Measurements from ENCODE around the gene RAD51B. TPM values are rescaled to one million over a fixed set of nuclear protein-coding genes. Genes with fewer than 3 reads are reported as not detected.

Gene RAD51B
- total and polyA plus RNA-seq, 9 of the 15 experiments (the other 6 are each of a cell fraction or from before 2014, with no cell fraction given) = 8.5 to 17.3 (median 11.3) TPM

GRCh38 chr14:68233101-68233784 lies 413.7 kb downstream of the RAD51B start:
- Histone ChIP-seq H3K27ac (ENCODE audit: extremely low read depth, low read depth, low read length) (no peak overlapping the region), H3K9me3 (replicated peaks; ENCODE audit: control insufficient read depth, insufficient read depth, low read depth, low read length) (no peaks in the 10 kb centered on the region), H4K20me1 (replicated peaks; ENCODE audit: control insufficient read depth, insufficient read depth, low read length) (no peaks in the 10 kb centered on the region), H3K4me3 (no peak overlapping the region), H3K4me1 (replicated peaks in 1 of 2; ENCODE audit: control insufficient read depth in 2 of 2, insufficient read depth in 2 of 2, low read length in 2 of 2) (peaks cover 0 to 4% of the 10 kb centered on the region in 2 experiments; a peak in 1 of 5 replicates), H3K4me2 (ENCODE audit: insufficient read depth, low read length) (no peak overlapping the region), H3K9me1 (ENCODE audit: control insufficient read depth, insufficient read depth, low read length) (no peaks in the 10 kb centered on the region), H2AFZ (ENCODE audit: low read depth, low read length) (no peak overlapping the region), H3K9ac (ENCODE audit: insufficient read depth in 1 of 2, low read depth in 2 of 2, low read length in 2 of 2) (no peak overlapping the region), H3K36me3 (ENCODE audit: control insufficient read depth, insufficient read depth, low read length) (no peaks in the 10 kb centered on the region), H3K79me2 (ENCODE audit: control insufficient read depth, insufficient read depth, low read length) (no peaks in the 10 kb centered on the region), H3K27me3 (ENCODE audit: control insufficient read depth in 2 of 2, insufficient read depth in 2 of 2, low read length in 2 of 2) (no peaks in the 10 kb centered on the region)
- no peak for TF ChIP-seq RAD51 (IDR thresholded peaks at IDR 0.05; ENCODE audit: borderline replicate concordance, low read depth)
- TF ChIP-seq ILK (tag; IDR thresholded peaks at IDR 0.05; ENCODE audit: borderline replicate concordance, low read depth) = no peak
- no peak for TF ChIP-seq ZBTB7A (IDR thresholded peaks at IDR 0.05; ENCODE audit: borderline replicate concordance, control insufficient read depth, low read depth, low read length)
- TF ChIP-seq TGIF2 (CRISPR knock-in tag; IDR thresholded peaks at IDR 0.05) = no peak
- TF ChIP-seq MCM5 (IDR thresholded peaks at IDR 0.05; ENCODE audit: low read depth) = no peak
- no peak for TF ChIP-seq PTBP1 (IDR thresholded peaks at IDR 0.05; ENCODE audit: low read depth, low read length)
- no peak for TF ChIP-seq ZBTB43 (CRISPR knock-in tag; IDR thresholded peaks at IDR 0.05)
- TF ChIP-seq PTTG1 (tag; IDR thresholded peaks at IDR 0.05; ENCODE audit: low read depth) = no peak
- no peak for TF ChIP-seq ZC3H8 (IDR thresholded peaks at IDR 0.05)
- no peak for TF ChIP-seq PRMT5 (CRISPR knock-in tag; IDR thresholded peaks at IDR 0.05)
- no peak for TF ChIP-seq ZBTB8A (IDR thresholded peaks at IDR 0.05; ENCODE audit: partially characterized antibody)
- TF ChIP-seq SNIP1 (IDR thresholded peaks at IDR 0.05; ENCODE audit: low read depth) = no peak
- TF ChIP-seq BRF2 (IDR thresholded peaks at IDR 0.05; ENCODE audit: borderline replicate concordance, insufficient read depth, insufficient read length) = no peak
- no peak for TF ChIP-seq NR2F6 (CRISPR knock-in tag; IDR thresholded peaks at IDR 0.05)
- no peak for TF ChIP-seq TFE3 (CRISPR knock-in tag; IDR thresholded peaks at IDR 0.05)
- no peak for TF ChIP-seq NCOA4 (IDR thresholded peaks at IDR 0.05; ENCODE audit: partially characterized antibody)
- no peak for TF ChIP-seq MCM2 (IDR thresholded peaks at IDR 0.05; ENCODE audit: low read depth)
- TF ChIP-seq CBFA2T3 (IDR thresholded peaks at IDR 0.05) = no peak
- in situ Hi-C loops (cut with MboI) = no loop called here
- ATAC-seq (no peak), DNase-seq (ENCODE audit: extremely low read depth in 1 of 4, low spot score in 3 of 4) (no peak), FAIRE-seq (no peak)
- ChIA-PET CTCF (ENCODE audit: low intra/inter-chr PET ratio) (no interaction called here), POLR2A (interaction anchor here (1.0 to 1.9 kb wide), 2 partner anchors 9 kb away, joined by 3 to 6 read pairs; no protein-coding TSS in a partner anchor)
- BruUV-seq (replicated peaks) = no TSS peak
- intact Hi-C loops (cut with micrococcal nuclease) = no loop called here

All from K562 (cell line).